ENCODE results near the gene SERPINB2.

Gene SERPINB2

GRCh38 chr18:63871836-63872235, 15.7 kb upstream of the SERPINB2 start:
- TF ChIP-seq GLIS3 (CRISPR knock-in tag; IDR thresholded peaks at IDR 0.05): no peak
- no peak for TF ChIP-seq OSR1 (CRISPR knock-in tag; IDR thresholded peaks at IDR 0.05)
- no peak for TF ChIP-seq PATZ1 (CRISPR knock-in tag; IDR thresholded peaks at IDR 0.05; ENCODE audit: borderline replicate concordance)
- no peak for TF ChIP-seq ZFP3 (CRISPR knock-in tag; IDR thresholded peaks at IDR 0.05)
- TF ChIP-seq ZNF8 (CRISPR knock-in tag; IDR thresholded peaks at IDR 0.05): no peak
- no peak for TF ChIP-seq SNAI2 (CRISPR knock-in tag; IDR thresholded peaks at IDR 0.05)
- TF ChIP-seq TOX (CRISPR knock-in tag; IDR thresholded peaks at IDR 0.05; ENCODE audit: borderline replicate concordance): no peak
- no peak for TF ChIP-seq ZNF565 (CRISPR knock-in tag; conservative IDR thresholded peaks at IDR 0.05; ENCODE audit: low read depth)
- no peak for TF ChIP-seq BACH2 (CRISPR knock-in tag; IDR thresholded peaks at IDR 0.05; ENCODE audit: borderline replicate concordance)
- TF ChIP-seq ESRRG (CRISPR knock-in tag; IDR thresholded peaks at IDR 0.05): no peak
- no peak for TF ChIP-seq PPARA (CRISPR knock-in tag; IDR thresholded peaks at IDR 0.05; ENCODE audit: borderline replicate concordance)
- TF ChIP-seq, protein P1, sequence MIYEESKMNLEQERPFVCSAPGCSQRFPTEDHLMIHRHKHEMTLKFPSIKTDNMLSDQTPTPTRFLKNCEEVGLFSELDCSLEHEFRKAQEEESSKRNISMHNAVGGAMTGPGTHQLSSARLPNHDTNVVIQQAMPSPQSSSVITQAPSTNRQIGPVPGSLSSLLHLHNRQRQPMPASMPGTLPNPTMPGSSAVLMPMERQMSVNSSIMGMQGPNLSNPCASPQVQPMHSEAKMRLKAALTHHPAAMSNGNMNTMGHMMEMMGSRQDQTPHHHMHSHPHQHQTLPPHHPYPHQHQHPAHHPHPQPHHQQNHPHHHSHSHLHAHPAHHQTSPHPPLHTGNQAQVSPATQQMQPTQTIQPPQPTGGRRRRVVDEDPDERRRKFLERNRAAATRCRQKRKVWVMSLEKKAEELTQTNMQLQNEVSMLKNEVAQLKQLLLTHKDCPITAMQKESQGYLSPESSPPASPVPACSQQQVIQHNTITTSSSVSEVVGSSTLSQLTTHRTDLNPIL (CRISPR knock-in tag; IDR thresholded peaks at IDR 0.05; ENCODE audit: low read depth): no peak
- TF ChIP-seq ZFP30 (CRISPR knock-in tag; IDR thresholded peaks at IDR 0.05): no peak
- TF ChIP-seq RARB (CRISPR knock-in tag; IDR thresholded peaks at IDR 0.05): no peak
- no peak for TF ChIP-seq TCF4 (CRISPR knock-in tag; IDR thresholded peaks at IDR 0.05; ENCODE audit: borderline replicate concordance)
- TF ChIP-seq ZC3H10 (CRISPR knock-in tag; IDR thresholded peaks at IDR 0.05): no peak
- no peak for TF ChIP-seq ARNTL (CRISPR knock-in tag; IDR thresholded peaks at IDR 0.05; ENCODE audit: borderline replicate concordance, low read depth)
- TF ChIP-seq CSDC2 (CRISPR knock-in tag; IDR thresholded peaks at IDR 0.05): no peak
- ATAC-seq: no peak

GRCh38 chr18:63872586-63872985, 14.9 kb upstream of the SERPINB2 start:
- no peak for ATAC-seq
- no peak for TF ChIP-seq SNAI2 (CRISPR knock-in tag; IDR thresholded peaks at IDR 0.05)
- no peak for TF ChIP-seq ZFP30 (CRISPR knock-in tag; IDR thresholded peaks at IDR 0.05)
- no peak for TF ChIP-seq ZNF8 (CRISPR knock-in tag; IDR thresholded peaks at IDR 0.05)

GRCh38 chr18:63878343-63878742, 9.2 kb upstream of the SERPINB2 start:
- TF ChIP-seq GLIS3 (CRISPR knock-in tag; IDR thresholded peaks at IDR 0.05) (no peak), ZNF565 (CRISPR knock-in tag; conservative IDR thresholded peaks at IDR 0.05; ENCODE audit: low read depth) (no peak), ZFP3 (CRISPR knock-in tag; IDR thresholded peaks at IDR 0.05) (no peak), PATZ1 (CRISPR knock-in tag; IDR thresholded peaks at IDR 0.05; ENCODE audit: borderline replicate concordance) (no peak), ZNF70 (CRISPR knock-in tag; IDR thresholded peaks at IDR 0.05) (no peak), ARNTL (CRISPR knock-in tag; IDR thresholded peaks at IDR 0.05; ENCODE audit: borderline replicate concordance, low read depth) (no peak), RARB (CRISPR knock-in tag; IDR thresholded peaks at IDR 0.05) (no peak), PPARA (CRISPR knock-in tag; IDR thresholded peaks at IDR 0.05; ENCODE audit: borderline replicate concordance) (no peak), CSRNP3 (CRISPR knock-in tag; IDR thresholded peaks at IDR 0.05) (no peak), CSDC2 (CRISPR knock-in tag; IDR thresholded peaks at IDR 0.05) (no peak), ZFP30 (CRISPR knock-in tag; IDR thresholded peaks at IDR 0.05) (no peak), OSR1 (CRISPR knock-in tag; IDR thresholded peaks at IDR 0.05) (no peak), SNAI2 (CRISPR knock-in tag; IDR thresholded peaks at IDR 0.05) (no peak), POU6F1 (CRISPR knock-in tag; IDR thresholded peaks at IDR 0.05; ENCODE audit: borderline replicate concordance, low read depth) (no peak)
- TF ChIP-seq, protein P2, sequence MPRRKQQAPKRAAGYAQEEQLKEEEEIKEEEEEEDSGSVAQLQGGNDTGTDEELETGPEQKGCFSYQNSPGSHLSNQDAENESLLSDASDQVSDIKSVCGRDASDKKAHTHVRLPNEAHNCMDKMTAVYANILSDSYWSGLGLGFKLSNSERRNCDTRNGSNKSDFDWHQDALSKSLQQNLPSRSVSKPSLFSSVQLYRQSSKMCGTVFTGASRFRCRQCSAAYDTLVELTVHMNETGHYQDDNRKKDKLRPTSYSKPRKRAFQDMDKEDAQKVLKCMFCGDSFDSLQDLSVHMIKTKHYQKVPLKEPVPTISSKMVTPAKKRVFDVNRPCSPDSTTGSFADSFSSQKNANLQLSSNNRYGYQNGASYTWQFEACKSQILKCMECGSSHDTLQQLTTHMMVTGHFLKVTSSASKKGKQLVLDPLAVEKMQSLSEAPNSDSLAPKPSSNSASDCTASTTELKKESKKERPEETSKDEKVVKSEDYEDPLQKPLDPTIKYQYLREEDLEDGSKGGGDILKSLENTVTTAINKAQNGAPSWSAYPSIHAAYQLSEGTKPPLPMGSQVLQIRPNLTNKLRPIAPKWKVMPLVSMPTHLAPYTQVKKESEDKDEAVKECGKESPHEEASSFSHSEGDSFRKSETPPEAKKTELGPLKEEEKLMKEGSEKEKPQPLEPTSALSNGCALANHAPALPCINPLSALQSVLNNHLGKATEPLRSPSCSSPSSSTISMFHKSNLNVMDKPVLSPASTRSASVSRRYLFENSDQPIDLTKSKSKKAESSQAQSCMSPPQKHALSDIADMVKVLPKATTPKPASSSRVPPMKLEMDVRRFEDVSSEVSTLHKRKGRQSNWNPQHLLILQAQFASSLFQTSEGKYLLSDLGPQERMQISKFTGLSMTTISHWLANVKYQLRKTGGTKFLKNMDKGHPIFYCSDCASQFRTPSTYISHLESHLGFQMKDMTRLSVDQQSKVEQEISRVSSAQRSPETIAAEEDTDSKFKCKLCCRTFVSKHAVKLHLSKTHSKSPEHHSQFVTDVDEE (CRISPR knock-in tag; IDR thresholded peaks at IDR 0.05): no peak
- TF ChIP-seq, protein P1 (CRISPR knock-in tag; IDR thresholded peaks at IDR 0.05; ENCODE audit: low read depth): no peak
- no peak for ATAC-seq
